ENCODE measurements around the gene PIP5K1B. TPM values are rescaled to one million over a fixed set of nuclear protein-coding genes. Genes with fewer than 3 reads are reported as not detected.

The PIP5K1B gene
- total RNA-seq, 1 experiment from 2014 or later = 0.16 TPM

DNA sequence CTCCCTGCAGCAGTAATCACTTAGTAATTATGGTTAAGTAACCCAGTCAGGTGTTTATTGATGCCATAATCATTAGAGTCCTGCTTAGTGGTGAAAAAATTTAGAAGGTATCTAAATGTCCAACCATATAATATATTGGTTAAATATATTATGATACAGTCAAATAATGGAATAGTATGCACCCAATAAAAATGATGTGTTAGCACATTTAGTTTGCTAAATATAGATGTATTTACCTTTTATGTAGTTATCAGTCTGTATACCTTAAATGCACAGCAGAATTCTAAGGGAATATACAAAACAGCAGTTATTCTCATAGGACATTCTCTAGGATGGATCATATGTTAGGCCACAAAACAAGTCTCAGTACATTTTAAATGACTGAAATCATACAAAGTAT lies 218.4 kb downstream of the PIP5K1B start:
- no peaks in the 10 kb centered on the region for H3K4me1 Mint-ChIP-seq (ENCODE audit: insufficient read depth, unreplicated experiment)
- CTCF ChIA-PET = interaction anchor here (0.6 kb wide), 1 partner anchor 34 kb away, joined by 3 read pairs; no protein-coding TSS in a partner anchor
- intact Hi-C loops (cut with micrococcal nuclease) = no loop called here
- no peak overlapping the region for H3K4me3 Mint-ChIP-seq (ENCODE audit: unreplicated experiment)
- H3K27me3 Mint-ChIP-seq (ENCODE audit: insufficient read depth, unreplicated experiment) = peaks cover 54% of the 10 kb centered on the region
- POLR2A ChIA-PET = no interaction called here
- BruUV-seq (replicated peaks) = no TSS peak
- DNase-seq (ENCODE audit: unreplicated experiment) = no peak
- H3K36me3 Mint-ChIP-seq (ENCODE audit: insufficient read depth, unreplicated experiment) = no peaks in the 10 kb centered on the region
- no peak overlapping the region for H3K27ac Mint-ChIP-seq (ENCODE audit: low read depth, unreplicated experiment)
- H3K9me3 Mint-ChIP-seq (ENCODE audit: unreplicated experiment) = no peaks in the 10 kb centered on the region
- TF ChIP-seq, protein P1, sequence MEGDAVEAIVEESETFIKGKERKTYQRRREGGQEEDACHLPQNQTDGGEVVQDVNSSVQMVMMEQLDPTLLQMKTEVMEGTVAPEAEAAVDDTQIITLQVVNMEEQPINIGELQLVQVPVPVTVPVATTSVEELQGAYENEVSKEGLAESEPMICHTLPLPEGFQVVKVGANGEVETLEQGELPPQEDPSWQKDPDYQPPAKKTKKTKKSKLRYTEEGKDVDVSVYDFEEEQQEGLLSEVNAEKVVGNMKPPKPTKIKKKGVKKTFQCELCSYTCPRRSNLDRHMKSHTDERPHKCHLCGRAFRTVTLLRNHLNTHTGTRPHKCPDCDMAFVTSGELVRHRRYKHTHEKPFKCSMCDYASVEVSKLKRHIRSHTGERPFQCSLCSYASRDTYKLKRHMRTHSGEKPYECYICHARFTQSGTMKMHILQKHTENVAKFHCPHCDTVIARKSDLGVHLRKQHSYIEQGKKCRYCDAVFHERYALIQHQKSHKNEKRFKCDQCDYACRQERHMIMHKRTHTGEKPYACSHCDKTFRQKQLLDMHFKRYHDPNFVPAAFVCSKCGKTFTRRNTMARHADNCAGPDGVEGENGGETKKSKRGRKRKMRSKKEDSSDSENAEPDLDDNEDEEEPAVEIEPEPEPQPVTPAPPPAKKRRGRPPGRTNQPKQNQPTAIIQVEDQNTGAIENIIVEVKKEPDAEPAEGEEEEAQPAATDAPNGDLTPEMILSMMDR (IDR thresholded peaks at IDR 0.05; ENCODE audit: unreplicated experiment) = no peak

DNA sequence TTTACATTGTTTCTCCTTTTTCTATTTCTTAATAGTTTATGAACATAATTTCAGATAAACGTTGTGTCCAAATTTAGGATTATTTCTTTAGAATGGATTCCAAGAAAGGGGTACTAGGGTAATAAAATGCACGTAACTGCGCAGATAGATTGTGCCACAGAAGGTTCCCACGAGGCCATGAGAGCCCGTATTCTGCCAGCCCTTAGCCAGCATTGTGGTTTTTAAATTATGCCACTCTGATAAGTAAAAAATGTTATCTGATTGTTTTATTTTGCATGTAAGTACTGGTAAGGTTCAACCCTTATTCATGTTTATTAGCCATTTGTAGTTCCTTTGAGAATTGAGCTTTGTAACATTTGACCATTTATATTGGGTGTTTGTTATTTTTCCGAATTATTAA lies 220.1 kb downstream of the PIP5K1B start:
- intact Hi-C loops (cut with micrococcal nuclease) = no loop called here
- TF ChIP-seq, protein P1 (IDR thresholded peaks at IDR 0.05; ENCODE audit: unreplicated experiment) = no peak
- Mint-ChIP-seq H3K27ac (ENCODE audit: low read depth, unreplicated experiment) (no peak overlapping the region), H3K27me3 (ENCODE audit: insufficient read depth, unreplicated experiment) (peaks cover 70% of the 10 kb centered on the region), H3K4me1 (ENCODE audit: insufficient read depth, unreplicated experiment) (no peaks in the 10 kb centered on the region), H3K9me3 (ENCODE audit: unreplicated experiment) (no peaks in the 10 kb centered on the region), H3K36me3 (ENCODE audit: insufficient read depth, unreplicated experiment) (no peaks in the 10 kb centered on the region), H3K4me3 (ENCODE audit: unreplicated experiment) (no peak overlapping the region)
- POLR2A ChIA-PET = no interaction called here
- no TSS peak for BruUV-seq (replicated peaks)
- CTCF ChIA-PET = no interaction called here
- no peak for DNase-seq (ENCODE audit: unreplicated experiment)

DNA sequence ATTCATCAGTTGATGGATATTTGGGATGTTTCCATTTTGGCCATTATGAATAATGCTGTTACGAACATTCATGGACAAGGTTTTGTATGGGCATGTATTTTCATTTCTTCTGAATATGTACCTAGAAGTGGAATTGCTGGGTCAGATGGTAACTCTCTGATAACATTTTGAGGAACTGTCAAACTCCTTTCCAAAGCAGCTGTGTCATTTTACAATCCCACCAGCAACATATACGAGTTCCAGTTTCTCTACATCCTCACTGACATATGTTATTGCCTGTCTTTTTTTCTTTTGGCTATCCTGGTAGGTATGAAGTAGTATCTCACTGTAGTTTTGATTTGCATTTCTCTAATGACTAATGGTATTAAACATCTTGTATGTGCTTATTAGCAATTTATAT lies 222.1 kb downstream of the PIP5K1B start:
- ChIA-PET CTCF (no interaction called here), POLR2A (interaction anchor here (0.6 kb wide), 1 partner anchor 482 kb away, joined by 3 read pairs; no protein-coding TSS in a partner anchor)
- no peak for DNase-seq (ENCODE audit: unreplicated experiment)
- H3K4me1 Mint-ChIP-seq (ENCODE audit: insufficient read depth, unreplicated experiment) = no peaks in the 10 kb centered on the region
- no peak overlapping the region for H3K27ac Mint-ChIP-seq (ENCODE audit: low read depth, unreplicated experiment)
- no peaks in the 10 kb centered on the region for H3K9me3 Mint-ChIP-seq (ENCODE audit: unreplicated experiment)
- peaks cover 74% of the 10 kb centered on the region for H3K27me3 Mint-ChIP-seq (ENCODE audit: insufficient read depth, unreplicated experiment)
- no peak overlapping the region for H3K4me3 Mint-ChIP-seq (ENCODE audit: unreplicated experiment)
- BruUV-seq (replicated peaks) = no TSS peak
- H3K36me3 Mint-ChIP-seq (ENCODE audit: insufficient read depth, unreplicated experiment) = no peaks in the 10 kb centered on the region
- intact Hi-C loops (cut with micrococcal nuclease) = loop anchor here (2.0 kb wide), 1 partner anchor 26 kb away; no protein-coding TSS in a partner anchor
- TF ChIP-seq, protein P1 (IDR thresholded peaks at IDR 0.05; ENCODE audit: unreplicated experiment) = no peak

DNA sequence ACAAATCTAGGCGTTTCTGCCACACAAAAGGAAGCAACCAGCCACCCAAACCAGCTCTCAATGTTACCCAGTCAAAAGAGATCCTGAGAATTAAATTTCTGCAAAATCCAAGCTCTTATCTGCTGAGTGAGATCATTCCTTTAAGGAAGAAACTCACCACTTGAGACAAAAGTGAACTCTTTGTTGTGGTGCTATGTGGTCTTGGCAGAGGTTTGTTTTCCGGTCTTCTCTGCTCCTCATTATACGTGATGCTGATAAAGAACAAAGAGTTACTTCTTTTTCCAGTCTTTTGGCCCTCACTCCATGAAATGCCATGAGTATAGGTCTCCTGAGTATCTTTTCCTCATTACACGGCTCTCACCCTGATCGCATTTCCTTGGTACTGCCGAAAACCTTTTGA lies 226.8 kb downstream of the PIP5K1B start:
- Mint-ChIP-seq H3K36me3 (ENCODE audit: insufficient read depth, unreplicated experiment) (no peaks in the 10 kb centered on the region), H3K4me1 (ENCODE audit: insufficient read depth, unreplicated experiment) (no peaks in the 10 kb centered on the region), H3K27me3 (ENCODE audit: insufficient read depth, unreplicated experiment) (peaks cover 77% of the 10 kb centered on the region), H3K4me3 (ENCODE audit: unreplicated experiment) (no peak overlapping the region), H3K27ac (ENCODE audit: low read depth, unreplicated experiment) (no peak overlapping the region), H3K9me3 (ENCODE audit: unreplicated experiment) (no peaks in the 10 kb centered on the region)
- CTCF ChIA-PET = no interaction called here
- TF ChIP-seq, protein P1 (IDR thresholded peaks at IDR 0.05; ENCODE audit: unreplicated experiment) = no peak
- no TSS peak for BruUV-seq (replicated peaks)
- DNase-seq (ENCODE audit: unreplicated experiment) = no peak
- POLR2A ChIA-PET = no interaction called here
- intact Hi-C loops (cut with micrococcal nuclease) = no loop called here

Data from MCF 10A (cell line).